WERI-Rb-1 (cell line): Measurements from ENCODE around the gene PTPRN2.

Source experiments
- DNase-seq: peaks from one replicate; pipeline ENCODE4 v3.0.0-alpha.2; 2020
- H3K27ac ChIP-seq: fragments of 250-450 bp; sonication (Bioruptor Pico); 2 replicates; pipeline ENCODE4 v1.5.1; 2020; ENCODE audit warnings: mild to moderate bottlenecking, moderate library complexity
- H3K27me3 ChIP-seq: fragments of 250-450 bp; sonication (Bioruptor Pico); 2 replicates; pipeline ENCODE4 v1.5.1; 2021; ENCODE audit warnings: mild to moderate bottlenecking, low read depth, moderate library complexity; ENCODE audit not compliant: insufficient read depth, severe bottlenecking
- H3K36me3 ChIP-seq: fragments of 250-450 bp; sonication (Bioruptor Pico); 2 replicates; pipeline ENCODE4 v1.5.1; 2020; ENCODE audit warnings: mild to moderate bottlenecking, moderate library complexity
- H3K4me3 ChIP-seq: 2 replicates; pipeline ENCODE4 v1.5.1; 2011; ENCODE audit warnings: low read depth, mild to moderate bottlenecking, control low read depth, low read length
- H3K9me3 ChIP-seq: fragments of 250-450 bp; sonication (Bioruptor Pico); 2 replicates; pipeline ENCODE4 v1.5.1; 2021; ENCODE audit warnings: mild to moderate bottlenecking, moderate library complexity; ENCODE audit not compliant: severe bottlenecking
- TF ChIP-seq, protein P1 (sequence below): IDR thresholded peaks from 2 replicates; pipeline ENCODE4 v1.5.1; 2011; ENCODE audit warnings: low read depth, mild to moderate bottlenecking, control low read depth, inconsistent platforms, low read length

The PTPRN2 gene

DNA sequence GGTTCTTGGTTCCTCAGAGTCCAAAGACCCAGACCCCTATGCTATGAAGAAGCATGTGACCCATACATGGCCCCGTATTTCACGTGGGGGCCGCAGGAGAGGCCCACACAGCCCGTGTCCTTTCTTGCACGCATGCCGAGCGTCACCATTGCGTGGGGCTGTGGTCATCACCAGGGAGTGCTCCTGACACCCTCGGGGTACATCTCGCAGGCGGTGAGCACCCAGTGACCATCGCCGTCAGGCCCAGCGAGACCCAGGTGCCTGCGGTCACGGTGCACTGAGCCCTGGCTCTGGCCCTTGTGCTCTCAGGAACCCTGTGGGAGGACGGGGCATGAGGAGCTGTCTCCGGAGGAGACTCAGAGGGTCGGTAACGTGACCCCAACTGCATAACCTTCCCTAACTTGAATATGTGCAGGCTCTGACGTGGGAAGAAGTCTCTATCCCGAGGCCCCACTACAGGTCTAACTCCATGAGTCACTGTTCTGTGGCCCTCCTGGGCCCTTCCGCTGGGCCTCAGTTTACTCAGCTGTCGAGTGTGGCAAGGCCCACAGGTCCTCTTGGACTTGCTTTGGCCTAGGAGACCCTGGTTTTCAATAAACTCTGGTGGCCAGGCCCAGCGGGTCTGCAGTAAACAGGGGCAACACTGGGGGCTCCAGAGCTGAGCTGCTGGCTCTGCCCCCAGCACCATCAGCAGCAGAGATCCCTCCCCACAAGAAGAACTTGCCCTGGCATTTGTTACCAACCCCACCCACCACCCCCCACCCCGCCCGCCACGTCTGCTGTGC is 503.9 kb downstream of the PTPRN2 start:
- no peak for DNase-seq
- Histone ChIP-seq H3K9me3 (no peaks in the 10 kb centered on the region), H3K4me3 (no peak overlapping the region), H3K27ac (no peak overlapping the region), H3K36me3 (no peaks in the 10 kb centered on the region), H3K27me3 (no peaks in the 10 kb centered on the region)
- TF ChIP-seq, protein P1, sequence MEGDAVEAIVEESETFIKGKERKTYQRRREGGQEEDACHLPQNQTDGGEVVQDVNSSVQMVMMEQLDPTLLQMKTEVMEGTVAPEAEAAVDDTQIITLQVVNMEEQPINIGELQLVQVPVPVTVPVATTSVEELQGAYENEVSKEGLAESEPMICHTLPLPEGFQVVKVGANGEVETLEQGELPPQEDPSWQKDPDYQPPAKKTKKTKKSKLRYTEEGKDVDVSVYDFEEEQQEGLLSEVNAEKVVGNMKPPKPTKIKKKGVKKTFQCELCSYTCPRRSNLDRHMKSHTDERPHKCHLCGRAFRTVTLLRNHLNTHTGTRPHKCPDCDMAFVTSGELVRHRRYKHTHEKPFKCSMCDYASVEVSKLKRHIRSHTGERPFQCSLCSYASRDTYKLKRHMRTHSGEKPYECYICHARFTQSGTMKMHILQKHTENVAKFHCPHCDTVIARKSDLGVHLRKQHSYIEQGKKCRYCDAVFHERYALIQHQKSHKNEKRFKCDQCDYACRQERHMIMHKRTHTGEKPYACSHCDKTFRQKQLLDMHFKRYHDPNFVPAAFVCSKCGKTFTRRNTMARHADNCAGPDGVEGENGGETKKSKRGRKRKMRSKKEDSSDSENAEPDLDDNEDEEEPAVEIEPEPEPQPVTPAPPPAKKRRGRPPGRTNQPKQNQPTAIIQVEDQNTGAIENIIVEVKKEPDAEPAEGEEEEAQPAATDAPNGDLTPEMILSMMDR, result no peak

DNA sequence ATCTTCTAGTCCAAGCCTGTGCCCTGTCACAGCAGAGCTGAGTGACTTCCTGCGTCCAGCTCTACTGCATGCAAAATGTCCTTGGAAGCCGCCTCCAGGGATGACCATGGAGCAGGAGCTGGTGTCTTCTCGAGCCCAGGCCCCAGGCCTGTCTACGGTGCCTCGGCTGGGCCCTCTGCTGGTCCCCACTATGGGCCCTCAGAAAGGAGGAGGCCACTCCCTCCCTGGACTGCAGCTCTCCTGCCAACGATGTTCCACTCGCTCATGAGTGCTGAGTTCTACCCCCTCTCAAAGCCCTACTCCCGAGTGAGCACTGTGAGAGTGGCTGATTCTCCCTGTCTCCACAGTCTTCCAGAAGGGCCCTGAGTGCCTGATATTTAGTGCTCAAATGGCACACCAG is 504.9 kb downstream of the PTPRN2 start:
- Histone ChIP-seq H3K9me3 (no peaks in the 10 kb centered on the region), H3K27ac (no peak overlapping the region), H3K4me3 (no peak overlapping the region), H3K27me3 (no peaks in the 10 kb centered on the region), H3K36me3 (no peaks in the 10 kb centered on the region)
- TF ChIP-seq, protein P1, result no peak
- no peak for DNase-seq

DNA sequence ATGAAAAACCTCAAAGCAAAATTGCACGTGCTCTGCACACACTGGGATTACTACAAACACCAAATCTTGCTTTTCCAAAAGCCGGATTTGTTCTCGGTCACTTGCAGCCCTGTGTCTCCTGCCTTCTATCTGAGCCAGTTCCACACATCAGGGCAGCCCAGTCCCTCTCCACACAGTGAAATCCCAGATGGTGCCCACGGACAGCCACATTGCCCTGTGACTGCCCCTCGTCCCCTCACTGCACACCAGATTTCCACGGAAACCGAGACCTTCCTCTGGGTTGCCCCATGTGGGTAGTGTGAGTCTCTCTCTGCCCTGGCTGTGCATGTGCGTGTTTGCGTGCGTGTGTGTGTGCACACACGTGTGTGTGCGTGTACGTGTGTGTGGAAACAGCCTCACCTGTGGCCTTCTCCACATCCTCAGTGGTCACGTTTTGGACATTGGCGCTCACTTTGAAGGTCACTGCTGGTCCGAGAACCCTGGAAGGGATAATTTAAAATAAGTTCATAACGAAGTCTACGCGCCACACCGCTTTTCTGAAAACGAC is 506.7 kb downstream of the PTPRN2 start:
- H3K9me3 ChIP-seq, result no peaks in the 10 kb centered on the region
- TF ChIP-seq, protein P1, result no peak
- H3K36me3 ChIP-seq, result no peaks in the 10 kb centered on the region
- H3K27me3 ChIP-seq, result no peaks in the 10 kb centered on the region
- DNase-seq, result no peak
- H3K4me3 ChIP-seq, result no peak overlapping the region
- no peak overlapping the region for H3K27ac ChIP-seq

DNA sequence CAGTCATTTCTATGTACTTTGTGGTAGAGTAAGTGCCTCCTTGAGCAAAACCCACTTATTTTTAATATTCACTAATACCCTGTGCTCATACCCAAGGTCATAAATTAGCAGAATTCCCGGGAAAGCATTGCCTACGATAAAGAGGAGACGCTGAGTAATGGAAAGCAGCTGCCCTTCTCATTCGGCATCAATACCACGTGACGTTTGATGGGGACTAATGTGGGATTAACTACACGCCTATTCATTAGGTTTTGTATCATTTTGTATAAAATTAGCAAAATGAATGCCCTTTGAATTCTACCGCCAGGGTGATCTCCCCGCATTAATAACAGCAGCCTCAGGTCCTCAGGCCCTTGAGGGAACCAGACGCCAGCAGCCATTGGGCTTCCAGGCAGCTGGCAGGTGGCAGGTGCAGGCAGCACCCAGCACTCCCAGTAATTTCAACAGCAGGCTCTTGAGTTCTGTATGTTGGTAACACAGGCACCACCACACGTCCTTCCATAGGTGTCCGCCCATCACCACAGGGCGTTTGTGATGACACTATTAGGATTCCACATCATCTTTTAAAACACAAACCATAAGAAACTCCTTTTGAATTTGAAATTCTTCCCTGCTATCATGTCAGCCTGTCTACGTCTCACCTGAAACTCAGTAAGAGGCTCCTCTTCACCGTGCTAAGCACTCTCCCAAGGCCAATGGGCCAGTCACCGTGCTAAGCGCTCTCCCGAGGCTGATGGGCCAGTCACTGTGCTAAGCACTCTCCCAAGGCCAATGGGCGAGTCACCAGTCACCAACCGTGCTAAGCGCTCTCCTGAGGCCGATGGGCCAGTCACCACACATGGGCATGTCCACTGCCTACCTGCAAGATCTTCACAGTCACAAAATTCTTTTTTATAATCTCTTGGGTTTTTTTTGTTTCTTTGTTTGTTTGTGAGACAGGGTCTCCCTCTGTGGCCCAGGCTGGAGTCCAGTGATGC is 509.4 kb downstream of the PTPRN2 start:
- TF ChIP-seq, protein P1, result no peak
- Histone ChIP-seq H3K36me3 (no peaks in the 10 kb centered on the region), H3K9me3 (no peaks in the 10 kb centered on the region), H3K27me3 (no peaks in the 10 kb centered on the region), H3K4me3 (no peak overlapping the region), H3K27ac (no peak overlapping the region)
- no peak for DNase-seq

DNA sequence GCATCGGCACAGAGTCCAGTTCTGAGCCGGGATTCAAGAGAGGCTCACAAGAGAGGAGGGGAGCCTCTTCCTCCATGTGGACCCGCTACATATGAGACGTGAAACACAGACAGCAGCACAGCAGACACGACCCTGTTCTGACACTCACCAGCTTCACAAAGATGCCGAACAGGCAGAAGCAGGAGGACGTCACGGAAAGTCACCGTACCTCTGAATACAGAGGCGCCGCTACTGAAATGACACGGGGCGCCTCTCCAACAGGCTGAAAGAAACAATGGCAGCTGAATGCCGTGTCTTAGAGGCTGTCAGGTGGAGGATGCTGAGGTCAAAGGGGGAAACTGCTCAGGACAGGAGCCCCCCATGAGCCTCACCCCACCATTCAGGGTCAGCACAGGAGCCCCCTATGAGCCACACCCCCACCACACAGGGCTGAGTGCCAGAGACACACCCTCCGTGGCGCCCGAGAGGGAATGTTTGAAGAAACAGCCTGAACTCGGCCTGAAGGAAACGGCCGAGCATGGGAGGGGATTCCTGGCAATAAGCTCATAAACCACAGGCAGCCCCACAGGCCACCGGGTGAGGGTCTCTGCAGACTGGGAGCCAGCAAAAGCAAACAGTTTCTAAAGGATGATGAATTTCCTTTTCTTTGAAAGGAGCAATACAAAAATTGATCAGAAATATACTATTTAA is 510.3 kb downstream of the PTPRN2 start:
- Histone ChIP-seq H3K27me3 (no peaks in the 10 kb centered on the region), H3K27ac (no peak overlapping the region), H3K4me3 (no peak overlapping the region), H3K9me3 (no peaks in the 10 kb centered on the region), H3K36me3 (no peaks in the 10 kb centered on the region)
- TF ChIP-seq, protein P1, result no peak
- no peak for DNase-seq
